DMS79 treated with DMSO at 0.1 percent for 48 hours (cell line): ENCODE data around the gene PLA2G15.
"Not testable (repeated sequence)": the region's sequence is repeated elsewhere in the genome, so short reads cannot be mapped to it uniquely, and the experiment has no call there.

Experiments used
- DNase-seq: peaks from one replicate; lab custom pipeline; 2025; lab: John Stamatoyannopoulos, UW

PLA2G15 gene

GRCh38 chr16:68279726-68280558 is 34.8 kb downstream of the PLA2G15 start:
- DNase-seq = no peak

GRCh38 chr16:68281368-68282063 is 36.3 kb downstream of the PLA2G15 start:
- DNase-seq = no peak

- no peak for DNase-seq
Observed at GRCh38 chr16:68282064-68282452, 36.9 kb downstream of the PLA2G15 start.

DNA sequence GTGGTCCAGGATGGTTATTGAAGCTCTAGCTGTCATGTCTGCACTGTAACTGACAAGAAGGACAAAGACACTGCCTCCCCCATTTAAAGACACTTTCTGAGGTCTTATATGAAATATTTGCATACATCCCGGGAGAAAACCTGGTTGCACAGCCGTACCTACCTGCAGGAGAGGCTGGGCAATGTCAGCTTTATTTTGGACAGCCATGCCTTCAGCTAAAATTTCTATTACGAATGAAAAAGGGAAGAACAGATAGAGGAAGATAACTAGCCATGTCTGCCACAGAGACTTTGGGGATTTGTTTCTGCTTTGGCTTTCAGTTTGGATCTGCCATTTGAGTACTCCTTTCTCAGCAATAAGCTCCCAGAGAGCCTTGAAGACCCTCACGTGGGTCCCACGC is 38.2 kb downstream of the PLA2G15 start:
- no peak for DNase-seq

DNA sequence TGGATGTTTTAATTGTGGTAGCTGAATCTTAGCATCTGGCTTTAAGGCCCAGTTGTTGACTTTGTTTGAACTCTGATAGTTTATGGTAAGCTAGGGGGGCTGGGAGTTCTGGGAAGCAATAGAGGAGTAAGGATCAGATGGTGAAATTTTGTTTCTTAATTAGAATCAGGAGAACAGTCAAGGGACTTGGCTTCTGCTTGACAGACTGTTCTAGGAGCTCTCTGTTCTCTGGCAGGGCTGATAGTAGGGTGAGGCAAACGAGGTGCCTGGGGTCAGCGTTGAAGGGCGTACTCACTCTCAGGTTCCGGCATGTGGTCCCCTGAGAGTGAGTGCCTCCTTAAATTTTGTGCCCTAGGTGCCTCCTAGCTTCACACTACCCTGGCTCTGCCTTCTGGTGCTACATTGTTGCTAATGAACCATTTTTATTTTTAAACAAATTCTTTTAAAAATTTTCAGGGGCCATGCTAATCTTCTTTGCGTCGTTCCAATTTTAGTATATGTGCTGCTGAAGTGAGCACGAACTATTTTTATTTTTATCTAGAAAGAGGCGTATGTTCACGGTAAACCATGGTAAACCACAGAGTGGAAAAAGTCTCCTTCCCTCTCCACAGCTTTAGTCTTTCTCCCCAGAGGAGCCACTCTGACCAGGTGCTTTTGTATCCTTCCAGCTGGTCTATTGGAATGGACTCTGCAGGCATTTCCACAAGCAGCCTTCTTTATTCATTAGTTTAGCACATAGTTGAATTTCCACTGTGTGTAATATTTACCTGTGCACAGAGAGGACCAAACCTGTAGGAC is 38.8 kb downstream of the PLA2G15 start:
- no peak for DNase-seq

- DNase-seq = no peak
Observed at GRCh38 chr16:68284847-68285246, 39.7 kb downstream of the PLA2G15 start.

DNA sequence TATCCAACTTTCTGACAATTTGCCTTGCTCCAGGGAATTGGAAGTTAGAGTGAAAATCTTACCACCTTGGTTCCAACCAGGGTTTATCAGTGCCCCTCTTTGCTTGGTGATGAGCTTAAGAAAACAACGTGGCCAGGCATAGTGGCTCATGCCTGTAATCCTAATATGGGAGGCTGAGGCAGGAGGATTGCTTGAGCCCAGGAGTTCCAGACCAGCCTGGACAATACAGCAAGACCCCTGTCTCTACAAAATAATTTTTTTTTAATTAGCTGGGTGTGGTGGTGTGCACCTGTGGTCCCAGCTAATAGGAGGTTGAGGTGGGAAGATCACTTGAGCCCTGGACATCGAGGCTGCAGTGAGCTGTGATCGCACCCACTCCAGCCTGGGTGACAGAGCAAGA is 40.5 kb downstream of the PLA2G15 start:
- DNase-seq = no peak

DNA sequence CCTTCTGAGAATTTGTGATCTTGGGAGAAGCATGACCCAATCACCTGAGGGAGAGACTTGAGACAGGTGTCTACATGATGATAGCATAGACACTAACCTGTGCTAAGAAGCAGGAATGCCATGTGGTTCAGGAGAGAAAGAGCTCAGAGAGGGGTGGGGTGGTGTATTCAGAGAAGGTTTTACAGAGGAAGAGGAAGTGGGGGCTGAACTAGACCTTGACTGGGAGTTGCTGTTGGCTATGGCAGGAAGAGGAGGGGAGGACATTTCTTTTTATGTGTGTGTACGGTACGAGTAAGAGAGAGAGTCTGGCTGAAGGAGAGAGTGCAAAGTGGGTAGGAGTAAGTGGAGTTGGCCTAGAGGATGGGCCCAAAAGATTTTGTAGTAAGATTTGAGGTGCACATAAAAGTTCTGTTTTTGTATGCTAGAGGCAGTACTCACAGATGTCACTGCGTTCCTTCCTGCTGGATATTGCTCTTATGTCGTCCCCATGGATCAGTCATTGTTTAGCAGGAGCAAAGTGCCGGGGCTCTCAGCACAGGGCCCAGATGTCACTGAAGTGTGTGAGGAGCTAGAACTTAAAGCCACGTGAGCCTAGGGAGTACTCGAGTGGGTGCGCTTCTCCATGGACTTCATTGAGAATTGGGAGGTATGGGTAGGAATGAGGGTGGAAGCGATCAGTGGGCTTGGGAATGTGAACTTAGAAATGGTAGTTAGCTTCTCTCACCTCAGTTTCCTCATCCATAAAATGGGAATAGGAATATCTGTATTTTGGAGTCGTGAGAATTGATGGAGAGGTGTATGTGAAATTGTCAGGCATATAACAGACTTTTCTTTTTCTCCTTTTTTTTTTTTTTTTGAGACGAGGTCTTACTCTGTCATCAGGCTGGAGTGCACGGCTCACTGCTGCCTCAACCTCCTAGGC is 41.2 kb downstream of the PLA2G15 start:
- DNase-seq = no peak

DNA sequence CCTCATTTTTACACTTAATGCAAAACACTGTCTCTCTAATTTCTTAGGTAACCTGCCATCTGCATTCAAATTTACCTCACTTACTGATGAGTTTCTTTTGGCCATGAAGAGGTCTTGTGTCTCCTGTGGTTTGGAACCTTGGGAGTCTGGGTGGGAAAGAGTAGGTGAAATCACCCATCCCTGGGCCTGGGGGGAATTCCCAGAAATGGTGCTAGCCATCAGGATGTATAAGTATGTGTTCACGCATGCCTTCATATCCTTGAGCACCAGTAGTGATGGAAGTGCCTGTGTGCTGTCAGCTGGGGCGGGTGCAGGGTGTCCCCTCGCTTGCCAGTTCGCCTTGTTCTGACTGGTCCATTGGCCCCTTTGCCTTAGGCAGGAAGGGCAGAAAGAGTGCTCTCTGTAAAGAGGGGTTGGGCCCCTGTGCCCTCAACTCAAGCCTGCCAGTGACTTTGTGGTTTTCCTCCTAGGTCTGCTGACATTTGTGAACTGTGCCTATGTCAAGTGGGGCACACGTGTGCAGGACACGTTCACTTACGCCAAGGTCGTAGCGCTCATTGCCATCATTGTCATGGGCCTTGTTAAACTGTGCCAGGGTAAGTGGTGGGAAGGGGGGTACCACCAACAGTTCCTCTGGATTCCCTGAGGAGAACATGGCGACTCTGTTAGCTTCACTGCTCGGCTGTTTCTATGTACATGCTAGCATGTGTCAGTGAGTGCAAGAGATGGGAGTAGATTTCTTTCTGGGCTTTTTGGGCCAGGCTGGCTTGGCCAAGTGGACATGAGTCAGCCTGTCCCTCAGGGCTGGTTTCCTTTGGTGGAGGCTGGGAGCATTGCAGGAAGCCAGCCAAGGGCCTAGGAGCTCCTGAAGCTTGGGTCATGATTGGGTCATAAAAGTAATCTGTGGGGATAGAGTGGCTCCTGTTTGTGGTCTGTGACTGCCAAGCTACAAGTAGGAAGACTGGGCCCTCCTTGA is 42.4 kb downstream of the PLA2G15 start:
- no peak for DNase-seq

DNA sequence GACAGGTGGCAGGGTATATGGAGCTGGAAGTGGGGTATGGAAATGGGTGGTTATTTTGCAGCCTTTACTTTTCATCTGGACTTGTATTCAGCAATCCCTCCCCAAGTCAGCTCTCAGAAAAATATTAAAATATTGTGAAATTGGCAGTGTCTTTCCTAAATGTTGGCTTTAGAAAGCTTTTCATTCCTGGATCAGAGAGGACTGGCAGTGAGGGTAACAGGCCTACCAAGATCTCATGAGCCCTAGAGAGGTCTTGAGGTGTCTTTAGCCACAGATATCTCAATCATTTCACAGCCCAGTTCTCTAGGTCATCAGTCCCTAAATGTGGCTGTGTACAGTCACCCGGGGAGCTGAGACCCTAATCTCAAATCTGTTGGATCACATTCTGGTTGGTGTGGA is 43.1 kb downstream of the PLA2G15 start:
- no peak for DNase-seq

- DNase-seq = not testable (repeated sequence)
Observed at GRCh38 chr16:68288796-68289195, 43.6 kb downstream of the PLA2G15 start.

DNA sequence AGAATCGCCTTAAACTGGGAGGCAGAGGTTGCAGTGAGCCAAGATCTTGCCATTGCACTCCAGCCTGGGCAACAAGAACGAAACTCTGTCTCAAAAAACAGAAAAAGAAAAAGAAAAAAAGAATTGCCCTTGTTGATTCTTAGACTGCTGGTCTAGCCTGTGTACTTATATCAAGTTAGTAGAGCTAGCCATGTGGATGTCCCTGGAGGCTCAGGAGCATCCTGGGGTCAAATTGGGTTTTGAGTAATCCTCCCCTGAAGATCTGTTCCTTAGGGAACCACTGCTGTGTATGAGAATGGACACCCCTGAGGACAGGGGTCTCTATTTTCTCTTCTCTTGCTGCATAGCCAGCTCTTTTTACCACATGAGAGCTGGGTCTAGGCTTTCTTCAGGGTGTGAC is 44.0 kb downstream of the PLA2G15 start:
- no peak for DNase-seq

DNA sequence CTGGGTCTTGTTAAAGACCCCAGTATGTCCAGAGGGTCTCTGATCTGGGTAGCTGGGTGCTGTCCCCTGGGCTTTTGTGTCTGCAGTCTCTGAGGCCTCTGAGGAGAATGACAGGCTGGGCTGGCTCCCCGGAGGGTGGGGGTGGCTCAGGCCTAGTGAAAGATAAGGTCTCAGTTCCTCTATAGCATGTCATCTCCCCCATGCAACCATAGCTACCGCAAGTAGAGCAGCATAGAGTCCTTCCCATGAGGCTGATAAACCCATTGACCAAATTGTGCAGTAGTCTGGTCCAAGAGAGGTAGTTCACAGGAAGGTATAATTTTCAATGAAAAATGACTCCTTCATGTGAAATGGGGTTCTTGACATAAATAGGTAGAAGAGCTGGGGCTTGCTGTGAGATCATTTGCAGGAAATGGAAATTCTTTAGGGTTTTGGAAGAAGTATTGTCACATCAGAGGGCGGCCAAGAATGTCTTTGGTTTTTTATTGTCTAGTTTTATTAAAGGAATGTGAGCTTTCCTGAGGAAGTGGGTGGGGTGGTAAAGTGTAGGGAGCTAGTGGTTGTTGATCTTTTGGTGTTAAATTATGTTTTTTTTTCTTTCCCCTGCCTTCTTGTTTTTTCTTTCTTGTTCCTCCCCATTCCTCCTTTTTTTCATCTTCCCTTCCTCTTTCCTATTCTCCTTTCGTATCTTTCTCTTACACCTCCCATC is 44.6 kb downstream of the PLA2G15 start:
- DNase-seq = no peak

GRCh38 chr16:68290450-68290849 is 45.3 kb downstream of the PLA2G15 start:
- DNase-seq = no peak

- DNase-seq = no peak
Observed at GRCh38 chr16:68291227-68291626, 46.1 kb downstream of the PLA2G15 start.

- no peak for DNase-seq
Observed at GRCh38 chr16:68292425-68292824, 47.3 kb downstream of the PLA2G15 start.

GRCh38 chr16:68296291-68296690 is 51.1 kb downstream of the PLA2G15 start:
- no peak for DNase-seq

DNA sequence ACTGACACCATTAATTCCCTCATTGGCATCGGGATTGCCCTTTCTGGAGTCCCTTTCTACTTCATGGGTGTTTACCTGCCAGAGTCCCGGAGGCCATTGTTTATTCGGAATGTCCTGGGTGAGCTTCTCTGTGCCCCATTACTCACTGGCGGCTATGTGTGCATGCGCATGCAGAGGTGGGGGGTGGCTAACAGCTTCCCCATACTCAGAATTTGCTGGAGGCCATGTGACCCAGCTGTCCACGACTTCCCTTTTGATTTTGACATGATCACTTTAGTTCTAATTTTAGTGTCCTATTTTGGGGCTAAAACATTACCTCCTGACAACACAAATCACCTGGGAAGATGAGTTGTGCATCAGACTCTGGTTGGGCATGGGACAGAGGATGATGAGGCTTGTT is 51.5 kb downstream of the PLA2G15 start:
- no peak for DNase-seq

GRCh38 chr16:68297908-68298307 is 52.7 kb downstream of the PLA2G15 start:
- DNase-seq = no peak

- no peak for DNase-seq
Observed at GRCh38 chr16:68298312-68298711, 53.1 kb downstream of the PLA2G15 start.
